ENCODE measurements around the gene MAG.

Gene MAG, protein sequence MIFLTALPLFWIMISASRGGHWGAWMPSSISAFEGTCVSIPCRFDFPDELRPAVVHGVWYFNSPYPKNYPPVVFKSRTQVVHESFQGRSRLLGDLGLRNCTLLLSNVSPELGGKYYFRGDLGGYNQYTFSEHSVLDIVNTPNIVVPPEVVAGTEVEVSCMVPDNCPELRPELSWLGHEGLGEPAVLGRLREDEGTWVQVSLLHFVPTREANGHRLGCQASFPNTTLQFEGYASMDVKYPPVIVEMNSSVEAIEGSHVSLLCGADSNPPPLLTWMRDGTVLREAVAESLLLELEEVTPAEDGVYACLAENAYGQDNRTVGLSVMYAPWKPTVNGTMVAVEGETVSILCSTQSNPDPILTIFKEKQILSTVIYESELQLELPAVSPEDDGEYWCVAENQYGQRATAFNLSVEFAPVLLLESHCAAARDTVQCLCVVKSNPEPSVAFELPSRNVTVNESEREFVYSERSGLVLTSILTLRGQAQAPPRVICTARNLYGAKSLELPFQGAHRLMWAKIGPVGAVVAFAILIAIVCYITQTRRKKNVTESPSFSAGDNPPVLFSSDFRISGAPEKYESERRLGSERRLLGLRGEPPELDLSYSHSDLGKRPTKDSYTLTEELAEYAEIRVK

DNA sequence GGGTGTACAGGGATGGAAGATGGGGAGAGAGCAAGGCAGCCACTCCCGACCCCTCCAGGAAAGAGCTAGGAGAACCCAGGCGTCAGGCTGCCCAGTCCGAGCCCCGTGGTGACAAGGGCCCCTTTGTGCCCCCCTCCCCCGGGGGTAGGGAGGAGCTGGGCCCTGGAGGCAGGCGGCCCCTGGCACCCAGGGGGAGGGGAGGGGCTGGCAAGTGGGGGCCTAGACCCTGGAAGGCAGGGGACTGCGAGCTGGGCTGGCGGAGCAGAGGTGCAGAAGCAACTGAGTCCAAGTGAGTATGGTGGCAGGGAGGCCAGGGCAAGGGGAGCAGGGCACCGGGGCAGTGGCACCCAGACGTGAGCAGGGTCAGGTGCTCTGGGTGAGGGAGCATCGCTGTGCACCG, at the start of gene MAG:
TSS of gene MAG (plus strand) at position 246 of the 400 bp plus-strand sequence. CDS start 3,248 bp downstream, outside the sequence.
- Mint-ChIP-seq H3K27ac (no peak within 1 kb of the TSS), H3K4me1 (peaks cover 8% of the 10 kb centered on the region), H3K27me3 (peaks cover 40% of the 10 kb centered on the region), H3K4me3 (no peak within 1 kb of the TSS), H3K9me3 (no peaks in the 10 kb centered on the region), H3K36me3 (no peaks in the 10 kb centered on the region)
- no peak for DNase-seq
- CTCF ChIA-PET: no interaction called here

DNA sequence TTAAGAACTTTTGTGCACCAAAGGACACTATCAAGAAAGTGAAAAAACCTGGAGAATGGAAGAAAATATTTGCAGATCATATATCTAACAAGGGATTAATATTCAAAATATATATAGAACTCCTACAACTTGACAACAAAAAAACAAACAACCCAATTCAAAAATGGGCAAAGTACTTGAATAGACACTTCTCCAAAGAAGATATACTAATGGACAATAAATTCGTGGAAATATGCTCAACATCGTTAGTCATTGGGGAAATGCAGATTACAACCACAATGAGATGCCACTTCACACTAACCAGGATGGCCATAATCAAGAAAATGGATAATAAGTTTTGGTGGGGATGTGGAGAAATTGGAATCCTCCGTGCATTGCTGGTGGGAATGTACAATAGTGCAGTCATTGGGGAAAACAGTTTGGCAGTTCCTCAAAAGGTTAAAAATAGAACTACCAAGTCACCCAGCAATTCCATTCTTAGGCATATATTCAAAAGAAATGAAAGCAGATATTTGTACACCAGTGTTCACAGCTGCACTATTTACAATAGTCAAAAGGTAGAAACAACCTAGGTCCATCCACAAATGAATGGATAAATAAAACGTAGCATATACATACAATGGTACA, 45.4 kb upstream of the MAG start:
- DNase-seq: no peak
- Mint-ChIP-seq H3K27ac (no peak overlapping the region), H3K9me3 (peaks cover 22% of the 10 kb centered on the region), H3K36me3 (peaks cover 25% of the 10 kb centered on the region), H3K4me1 (peaks cover 35% of the 10 kb centered on the region), H3K27me3 (peaks cover 62% of the 10 kb centered on the region), H3K4me3 (peak overlapping the region; percentile 35)
- CTCF ChIA-PET: no interaction called here

DNA sequence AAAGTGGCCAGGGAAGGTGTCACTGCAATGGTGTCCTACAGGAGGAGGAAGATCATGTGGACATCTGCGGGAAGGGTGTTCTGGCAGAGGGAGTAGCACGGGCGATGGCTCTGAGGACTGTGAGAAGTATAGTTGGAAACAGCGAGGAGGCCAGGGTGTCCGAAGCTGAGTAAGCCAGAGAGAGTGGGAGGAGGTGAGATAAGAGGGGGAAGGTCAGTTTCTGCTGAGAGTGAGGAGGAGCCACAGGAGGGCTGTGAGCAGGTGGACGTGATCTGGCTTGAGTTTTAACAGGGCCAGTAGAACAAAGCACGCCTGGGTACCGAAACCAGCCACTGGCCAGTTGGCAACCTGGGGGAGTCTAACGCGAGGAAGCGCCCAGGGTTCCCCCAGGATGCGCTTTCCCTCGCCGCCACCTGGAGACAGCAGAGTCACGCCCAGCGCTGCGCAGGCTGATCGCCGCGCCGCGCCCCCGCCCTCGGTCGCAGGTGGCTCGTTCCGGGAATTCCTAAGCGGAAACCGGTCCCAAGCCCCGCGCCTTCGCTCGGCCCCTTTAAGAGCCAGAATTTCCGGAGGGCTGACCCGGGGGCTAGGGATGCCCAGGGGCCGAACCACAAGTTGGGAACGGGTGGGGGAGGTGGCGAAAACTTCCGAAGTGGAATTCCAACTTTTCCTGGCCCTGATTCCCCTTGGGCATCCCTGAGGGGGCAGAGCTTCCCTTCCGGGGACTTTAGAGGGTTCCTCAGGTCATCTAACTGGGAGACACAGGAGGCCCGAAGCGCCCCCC, 44.2 kb upstream of the MAG start:
- peaks cover 21% of the 10 kb centered on the region for H3K36me3 Mint-ChIP-seq
- peaks cover 35% of the 10 kb centered on the region for H3K4me1 Mint-ChIP-seq
- peaks cover 54% of the 10 kb centered on the region for H3K27me3 Mint-ChIP-seq
- CTCF ChIA-PET: interaction anchor here (0.9 kb wide), 1 partner anchor 247 kb away, joined by 3 read pairs; no protein-coding TSS in a partner anchor
- H3K27ac Mint-ChIP-seq: peak overlapping the region; percentile 83
- peaks cover 18% of the 10 kb centered on the region for H3K9me3 Mint-ChIP-seq
- peak overlapping the region; percentile 82 for H3K4me3 Mint-ChIP-seq
- DNase-seq: peak; percentile 64

DNA sequence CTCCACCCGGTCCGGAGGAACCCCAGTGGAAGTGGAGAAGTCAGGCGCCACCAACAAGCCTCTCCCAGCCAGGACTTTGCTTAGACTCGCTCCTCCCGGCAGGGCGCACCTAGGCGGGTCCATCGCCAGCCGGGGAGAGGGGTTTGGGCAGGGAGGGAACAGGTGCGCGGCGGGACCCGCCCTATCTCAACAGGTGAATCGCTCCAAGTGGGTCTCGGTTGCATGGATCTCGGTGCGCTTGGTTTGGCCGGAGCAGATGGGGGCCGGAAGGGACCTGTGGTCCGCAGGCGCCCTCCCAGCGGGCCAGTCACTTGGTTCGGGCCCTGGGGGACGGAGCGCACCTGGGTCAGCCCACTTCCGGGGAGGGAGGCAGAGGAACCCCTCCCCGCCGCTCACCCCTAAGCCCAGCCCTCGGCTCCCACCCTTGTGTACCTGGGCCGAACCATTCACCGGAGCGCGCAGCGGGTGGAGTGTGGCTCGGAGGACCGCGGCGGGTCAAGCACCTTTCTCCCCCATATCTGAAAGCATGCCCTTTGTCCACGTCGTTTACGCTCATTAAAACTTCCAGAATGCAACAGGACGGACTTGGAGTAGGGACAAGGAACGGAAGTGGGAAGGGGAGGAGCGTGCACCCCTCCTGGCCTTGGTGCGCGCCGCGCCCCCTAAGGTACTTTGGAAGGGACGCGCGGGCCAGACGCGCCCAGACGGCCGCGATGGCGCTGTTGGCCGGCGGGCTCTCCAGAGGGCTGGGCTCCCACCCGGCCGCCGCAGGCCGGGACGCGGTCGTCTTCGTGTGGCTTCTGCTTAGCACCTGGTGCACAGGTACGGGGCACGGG, 43.4 kb upstream of the MAG start, which contains the start of gene LSR:
TSS of gene LSR (plus strand) at position 693 of the 836 bp plus-strand sequence. CDS start at position 714, 21 bp downstream.
- Mint-ChIP-seq H3K27ac (peak within 1 kb of the TSS; percentile 83), H3K4me1 (peaks cover 37% of the 10 kb centered on the region), H3K36me3 (peaks cover 24% of the 10 kb centered on the region), H3K27me3 (peaks cover 54% of the 10 kb centered on the region), H3K9me3 (peaks cover 15% of the 10 kb centered on the region), H3K4me3 (peak within 1 kb of the TSS; percentile 82)
- peak; percentile 82 for DNase-seq
- CTCF ChIA-PET: no interaction called here

DNA sequence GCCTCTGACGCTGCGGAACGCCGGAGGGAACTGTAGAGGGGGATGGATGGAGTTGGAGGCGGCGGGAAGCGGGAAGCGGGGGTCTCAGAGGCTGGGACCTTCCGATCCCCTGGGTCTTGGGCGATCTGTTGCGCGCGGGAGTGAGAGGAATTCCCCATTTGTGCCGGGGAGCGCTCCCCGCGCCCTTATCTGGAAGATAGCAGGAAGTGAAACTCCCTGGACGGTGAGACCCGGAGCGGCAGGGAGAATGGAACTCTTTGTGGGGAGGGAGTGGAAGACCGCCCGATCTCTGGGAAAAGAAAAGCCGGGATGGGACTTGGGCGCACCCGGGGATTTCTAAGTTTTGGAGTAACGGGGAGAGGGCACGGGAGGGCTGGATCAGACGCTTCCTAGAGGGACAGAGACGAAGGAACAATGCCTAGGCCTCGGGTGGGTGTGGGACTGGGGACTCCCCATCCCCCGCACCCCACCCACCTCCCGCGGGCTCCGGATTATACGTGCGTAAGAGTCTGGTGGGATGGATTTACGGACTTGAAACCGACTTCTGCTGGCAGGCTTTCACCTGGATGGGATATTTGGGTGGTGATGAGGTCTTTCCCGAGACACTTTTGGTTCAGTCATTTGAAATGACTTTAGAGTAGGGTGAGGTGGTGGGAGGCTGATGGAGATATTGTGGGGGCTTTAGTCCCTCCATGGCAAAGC, 42.7 kb upstream of the MAG start:
- peaks cover 54% of the 10 kb centered on the region for H3K27me3 Mint-ChIP-seq
- H3K9me3 Mint-ChIP-seq: peaks cover 11% of the 10 kb centered on the region
- H3K4me1 Mint-ChIP-seq: peaks cover 37% of the 10 kb centered on the region
- H3K36me3 Mint-ChIP-seq: peaks cover 24% of the 10 kb centered on the region
- no peak for DNase-seq
- CTCF ChIA-PET: no interaction called here
- no peak overlapping the region for H3K27ac Mint-ChIP-seq
- H3K4me3 Mint-ChIP-seq: peak overlapping the region; percentile 82

DNA sequence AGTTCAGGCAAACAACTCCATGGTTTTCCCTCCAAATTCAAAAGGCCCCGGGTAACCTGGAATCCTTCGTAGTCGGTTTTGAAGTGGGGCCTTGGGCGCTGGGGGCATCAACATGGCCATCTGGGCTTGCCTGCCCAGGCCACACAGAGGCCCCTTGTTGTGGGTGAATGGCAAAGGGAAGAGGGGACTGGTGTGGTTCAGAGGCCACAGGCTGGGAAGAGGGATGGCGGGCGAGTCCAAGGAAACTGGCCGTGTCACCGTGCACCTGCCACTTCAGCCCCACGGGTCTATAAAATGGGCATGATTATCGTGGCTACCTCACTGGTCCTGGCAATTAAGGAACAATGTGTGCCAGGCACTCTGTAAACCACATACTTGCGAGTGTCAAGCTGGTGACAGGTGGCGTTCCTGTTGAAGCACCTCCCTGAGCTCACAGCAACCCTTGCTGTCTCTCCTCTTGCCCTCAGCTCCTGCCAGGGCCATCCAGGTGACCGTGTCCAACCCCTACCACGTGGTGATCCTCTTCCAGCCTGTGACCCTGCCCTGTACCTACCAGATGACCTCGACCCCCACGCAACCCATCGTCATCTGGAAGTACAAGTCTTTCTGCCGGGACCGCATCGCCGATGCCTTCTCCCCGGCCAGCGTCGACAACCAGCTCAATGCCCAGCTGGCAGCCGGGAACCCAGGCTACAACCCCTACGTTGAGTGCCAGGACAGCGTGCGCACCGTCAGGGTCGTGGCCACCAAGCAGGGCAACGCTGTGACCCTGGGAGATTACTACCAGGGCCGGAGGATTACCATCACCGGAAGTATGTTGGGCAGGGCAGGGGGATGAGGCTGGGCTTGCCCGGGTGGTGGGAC, 41.9 kb upstream of the MAG start:
- H3K4me3 Mint-ChIP-seq: peak overlapping the region; percentile 82
- CTCF ChIA-PET: interaction anchor here (1.0 to 1.2 kb wide), 2 partner anchors 14 kb away, joined by 3 read pairs; no protein-coding TSS in a partner anchor
- H3K27me3 Mint-ChIP-seq: peaks cover 49% of the 10 kb centered on the region
- peaks cover 5% of the 10 kb centered on the region for H3K9me3 Mint-ChIP-seq
- no peak for DNase-seq
- H3K27ac Mint-ChIP-seq: peak overlapping the region; percentile 5
- peaks cover 37% of the 10 kb centered on the region for H3K4me1 Mint-ChIP-seq
- peaks cover 17% of the 10 kb centered on the region for H3K36me3 Mint-ChIP-seq

DNA sequence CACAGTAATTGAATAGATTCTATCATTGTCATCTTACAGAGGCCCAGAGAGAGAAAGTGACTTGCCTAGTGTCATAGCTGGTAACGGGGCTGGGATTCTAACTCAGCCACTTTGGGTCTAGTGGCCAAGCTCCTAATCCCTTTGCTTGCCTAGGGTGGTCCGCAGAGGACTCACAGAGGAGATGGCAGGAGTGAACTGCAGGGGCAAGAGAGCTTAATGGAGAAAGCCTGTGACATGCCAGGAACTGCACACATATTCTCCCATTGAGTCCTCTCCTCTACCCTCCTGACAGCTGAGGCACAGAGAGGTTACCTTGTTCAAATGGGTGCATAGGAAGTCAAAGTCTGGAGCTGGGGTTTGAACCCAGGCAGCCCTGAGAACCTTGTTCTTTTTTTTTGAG, 40.5 kb upstream of the MAG start:
- Mint-ChIP-seq H3K4me3 (no peak overlapping the region), H3K9me3 (no peaks in the 10 kb centered on the region), H3K27ac (no peak overlapping the region), H3K27me3 (peaks cover 38% of the 10 kb centered on the region), H3K36me3 (peaks cover 22% of the 10 kb centered on the region), H3K4me1 (peaks cover 39% of the 10 kb centered on the region)
- DNase-seq: no peak
- CTCF ChIA-PET: interaction anchor here (0.6 to 1.2 kb wide), 3 partner anchors 12 to 34 kb away, joined by 3 read pairs; no protein-coding TSS in a partner anchor

DNA sequence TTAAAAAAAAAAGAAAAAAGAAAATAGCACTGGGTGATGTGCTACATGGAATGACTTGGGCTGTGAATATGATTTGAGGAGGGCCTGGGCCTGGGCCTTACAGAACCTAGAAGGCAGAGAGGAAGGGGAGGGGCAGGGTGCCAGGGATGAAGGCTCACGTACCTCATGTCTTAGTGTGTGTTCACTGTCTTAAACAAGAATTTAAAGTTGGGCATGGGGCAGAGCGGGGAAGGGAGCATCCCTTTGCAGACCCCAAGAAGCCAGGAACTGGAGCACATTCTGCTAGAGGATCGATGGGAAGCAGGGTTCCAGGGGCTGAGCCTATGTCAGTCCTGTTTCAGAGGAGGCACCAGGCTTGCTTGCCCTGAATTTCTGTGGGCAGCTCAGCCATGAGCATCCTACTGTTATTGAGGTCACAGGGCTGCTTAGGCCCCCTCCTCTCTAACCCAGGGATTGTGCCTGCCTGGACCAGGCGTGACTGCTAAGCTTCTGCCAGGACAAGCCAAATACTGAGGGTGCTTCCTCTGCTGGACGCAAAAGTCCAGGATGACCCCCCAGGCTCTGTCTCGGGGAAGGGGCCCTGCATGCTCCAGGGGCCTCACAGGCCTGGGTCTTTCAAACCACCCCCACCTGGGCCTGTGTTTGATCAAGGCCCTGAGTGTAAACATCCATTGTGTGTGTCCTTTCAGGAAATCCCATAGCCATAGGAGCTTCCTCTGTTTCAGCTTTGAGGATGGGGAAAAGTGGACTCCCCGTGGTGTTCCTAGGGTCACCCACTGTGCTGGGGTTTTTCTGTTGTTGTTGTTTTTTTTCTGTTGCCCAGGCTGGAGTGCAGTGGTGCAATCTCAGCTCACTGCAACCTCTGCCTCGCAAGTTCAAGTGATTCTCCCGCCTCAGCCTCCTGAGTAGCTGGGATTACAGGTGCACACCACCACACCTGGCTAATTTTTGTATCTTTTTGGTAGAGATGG, 38.4 kb upstream of the MAG start:
- DNase-seq: no peak
- Mint-ChIP-seq H3K9me3 (no peaks in the 10 kb centered on the region), H3K36me3 (peaks cover 24% of the 10 kb centered on the region), H3K27me3 (peaks cover 22% of the 10 kb centered on the region), H3K27ac (no peak overlapping the region), H3K4me1 (peaks cover 41% of the 10 kb centered on the region), H3K4me3 (no peak overlapping the region)
- CTCF ChIA-PET: interaction anchor here (0.6 to 0.8 kb wide), 2 partner anchors 11 to 243 kb away, joined by 3 read pairs; no protein-coding TSS in a partner anchor

DNA sequence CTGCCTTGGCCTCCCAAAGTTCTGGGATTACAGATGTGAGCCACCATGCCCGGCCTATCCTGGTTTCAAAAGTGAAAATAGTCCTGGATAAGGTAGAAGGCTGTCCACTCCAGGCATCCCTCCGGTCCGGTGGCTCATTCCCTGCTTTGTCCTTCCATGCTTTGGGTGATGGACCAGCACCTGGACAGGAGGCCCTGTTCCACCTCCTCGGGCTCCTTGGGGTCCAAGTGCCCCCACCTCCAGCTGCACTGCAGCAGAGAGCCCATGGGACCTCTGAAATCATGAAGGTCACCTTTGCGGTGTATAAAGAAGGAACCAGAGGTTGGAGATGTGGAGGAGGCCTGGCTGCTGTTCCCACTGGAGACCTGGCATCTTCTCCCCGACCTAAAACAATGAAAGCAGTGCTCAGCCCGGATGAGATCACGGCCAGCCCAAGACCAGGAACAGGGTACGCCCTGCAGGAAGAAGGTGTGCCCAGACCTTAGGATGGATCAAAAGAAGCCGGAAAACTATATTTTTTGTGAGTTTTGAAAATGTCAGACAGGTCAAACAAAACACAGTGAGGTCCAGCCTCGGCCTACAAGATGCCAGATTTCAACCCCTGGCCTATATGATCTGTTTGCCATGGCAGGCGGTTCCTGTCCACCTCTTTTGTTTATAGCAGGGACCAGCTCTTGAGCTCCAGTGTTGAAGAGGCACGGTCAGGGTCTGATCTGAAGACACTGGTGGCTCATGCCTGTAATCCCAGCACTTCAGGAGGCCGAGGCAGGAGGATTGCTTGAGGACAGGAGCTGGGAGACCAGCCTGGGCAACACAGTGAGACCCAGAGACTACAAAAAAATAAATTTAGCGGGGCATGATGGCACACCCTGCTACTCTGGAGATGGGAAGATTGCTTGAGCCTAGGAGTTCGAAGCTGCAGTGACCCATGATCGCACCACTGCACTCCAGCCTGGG, 37.3 kb upstream of the MAG start:
- peaks cover 31% of the 10 kb centered on the region for H3K4me1 Mint-ChIP-seq
- no peak for DNase-seq
- no peak overlapping the region for H3K4me3 Mint-ChIP-seq
- H3K27me3 Mint-ChIP-seq: peaks cover 12% of the 10 kb centered on the region
- H3K36me3 Mint-ChIP-seq: peaks cover 17% of the 10 kb centered on the region
- H3K9me3 Mint-ChIP-seq: no peaks in the 10 kb centered on the region
- CTCF ChIA-PET: interaction anchor here (0.6 to 0.7 kb wide), 2 partner anchors 140 to 242 kb away, joined by 3 read pairs; no protein-coding TSS in a partner anchor
- no peak overlapping the region for H3K27ac Mint-ChIP-seq

DNA sequence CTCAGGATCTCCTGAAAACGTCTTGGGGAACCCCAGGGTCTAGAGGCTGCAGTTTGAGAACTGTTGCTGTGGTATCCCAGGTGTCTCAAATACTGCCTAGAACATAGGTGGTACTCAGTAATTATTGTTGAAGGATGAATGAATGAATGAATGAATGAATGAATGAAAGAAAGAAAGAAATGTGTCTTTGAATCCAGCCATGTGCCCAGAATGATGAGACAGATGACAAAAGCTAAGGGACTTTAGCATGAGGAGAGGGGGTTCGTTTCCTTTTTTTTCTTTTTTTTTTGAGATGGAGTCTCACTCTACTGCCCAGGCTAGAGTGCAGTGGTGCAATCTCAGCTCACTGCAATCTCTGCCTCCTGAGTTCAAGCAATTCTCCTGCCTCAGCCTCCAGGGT, 35.4 kb upstream of the MAG start:
- Mint-ChIP-seq H3K27ac (no peak overlapping the region), H3K27me3 (no peaks in the 10 kb centered on the region), H3K4me1 (peaks cover 18% of the 10 kb centered on the region), H3K9me3 (no peaks in the 10 kb centered on the region), H3K36me3 (peaks cover 11% of the 10 kb centered on the region), H3K4me3 (no peak overlapping the region)
- CTCF ChIA-PET: no interaction called here
- DNase-seq: no peak
